GM23338 (cell line): ENCODE data around the gene ZNRF1. TPM values are rescaled to one million over a fixed set of nuclear protein-coding genes. Genes with fewer than 3 reads are reported as not detected.

Source experiments
- ATAC-seq: fragments of 200-7000 bp; cut with Tn5 transposase; 3 replicates; pipeline ENCODE4 v1.9.1; 2020
- DNase-seq: peaks from one replicate; pipeline ENCODE4 v3.0.0-alpha.2; 2015; ENCODE audit warnings: low spot score
- H2AFZ ChIP-seq: fragments of 200-600 bp; sonication (generic); 2 replicates; pipeline ENCODE4 v1.8.0; 2016; ENCODE audit warnings: antibody characterized with exemption, mild to moderate bottlenecking, moderate library complexity
- H3F3A ChIP-seq: fragments of 200-600 bp; sonication (generic); replicated peaks from 2 replicates; pipeline ENCODE4 v1.8.0; 2017; ENCODE audit warnings: antibody characterized with exemption, mixed run types, low read depth
- H3K27ac ChIP-seq: fragments of 200-600 bp; sonication (generic); 2 replicates; pipeline ENCODE4 v1.6.1; 2016; ENCODE audit warnings: low read depth
- H3K27me3 ChIP-seq: fragments of 200-600 bp; sonication (generic); 2 replicates; pipeline ENCODE4 v1.8.0; 2016; ENCODE audit warnings: mild to moderate bottlenecking, mixed run types, moderate library complexity; ENCODE audit not compliant: insufficient read depth
- H3K36me3 ChIP-seq: fragments of 200-600 bp; sonication (generic); 2 replicates; pipeline ENCODE4 v1.8.0; 2016; ENCODE audit warnings: mild to moderate bottlenecking; ENCODE audit not compliant: insufficient read depth
- H3K4me1 ChIP-seq: fragments of 200-600 bp; sonication (generic); 2 replicates; pipeline ENCODE4 v1.8.0; 2016; ENCODE audit warnings: mild to moderate bottlenecking, moderate library complexity; ENCODE audit not compliant: insufficient read depth
- H3K4me2 ChIP-seq: fragments of 200-600 bp; sonication (generic); 2 replicates; pipeline ENCODE4 v1.7.1; 2017; ENCODE audit warnings: mixed run types
- H3K4me3 ChIP-seq: fragments of 200-600 bp; sonication (generic); 2 replicates; pipeline ENCODE4 v1.6.1; 2016; ENCODE audit warnings: mixed run types
- H3K79me2 ChIP-seq: fragments of 200-600 bp; sonication (generic); replicated peaks from 2 replicates; pipeline ENCODE4 v1.8.0; 2017; ENCODE audit warnings: mild to moderate bottlenecking; ENCODE audit not compliant: insufficient read depth
- H3K9me2 ChIP-seq: fragments of 200-600 bp; sonication (generic); 2 replicates; pipeline ENCODE4 v1.8.0; 2017; ENCODE audit not compliant: insufficient read depth
- H4K20me1 ChIP-seq: fragments of 200-600 bp; sonication (generic); replicated peaks from 2 replicates; pipeline ENCODE4 v1.8.0; 2017; ENCODE audit warnings: mild to moderate bottlenecking; ENCODE audit not compliant: insufficient read depth
- H3K27ac Mint-ChIP-seq: 2 replicates; pipeline ENCODE4 v1.8.0; 2020; ENCODE audit warnings: inconsistent platforms, mild to moderate bottlenecking, moderate library complexity, mixed read lengths
- H3K27me3 Mint-ChIP-seq: 3 replicates; pipeline ENCODE4 v1.8.0; 2022; ENCODE audit warnings: low read depth, mild to moderate bottlenecking, moderate library complexity, mixed read lengths, inconsistent platforms; ENCODE audit not compliant: insufficient read depth, poor library complexity
- H3K36me3 Mint-ChIP-seq: 3 replicates; pipeline ENCODE4 v1.8.0; 2021; ENCODE audit warnings: low read depth, mild to moderate bottlenecking, inconsistent platforms, moderate library complexity, mixed read lengths
- H3K4me1 Mint-ChIP-seq: 3 replicates; pipeline ENCODE4 v1.8.0; 2020; ENCODE audit warnings: mild to moderate bottlenecking, inconsistent platforms, mixed read lengths
- H3K4me3 Mint-ChIP-seq: 3 replicates; pipeline ENCODE4 v1.8.0; 2021; ENCODE audit warnings: moderate library complexity, mild to moderate bottlenecking, inconsistent platforms, mixed read lengths
- H3K9me3 Mint-ChIP-seq: 3 replicates; pipeline ENCODE4 v1.8.0; 2020; ENCODE audit warnings: moderate library complexity, mild to moderate bottlenecking, inconsistent platforms, mixed read lengths
- CREB1 ChIP-seq: fragments of 250-450 bp; sonication (Bioruptor Pico); IDR thresholded peaks from 2 replicates; pipeline ENCODE4 v1.5.0; 2020; ENCODE audit warnings: low read depth, mild to moderate bottlenecking, moderate library complexity
- EZH2 ChIP-seq: fragments of 200-600 bp; sonication (generic); IDR thresholded peaks from one replicate; pipeline ENCODE4 v1.8.0; 2017; ENCODE audit warnings: antibody characterized with exemption, mild to moderate bottlenecking, low read depth; ENCODE audit not compliant: unreplicated experiment
- EZH2phosphoT487 ChIP-seq: fragments of 200-600 bp; sonication (generic); IDR thresholded peaks from one replicate; pipeline ENCODE4 v1.8.1; 2018; ENCODE audit warnings: antibody characterized with exemption; ENCODE audit not compliant: unreplicated experiment
- JUNB ChIP-seq: IDR thresholded peaks from one replicate; pipeline ENCODE4 v1.6.1; 2016; ENCODE audit warnings: antibody characterized with exemption; ENCODE audit not compliant: unreplicated experiment
- NANOG ChIP-seq: IDR thresholded peaks from 2 replicates; pipeline ENCODE4 v1.6.1; 2016; ENCODE audit warnings: antibody characterized with exemption, borderline replicate concordance
- POLR2AphosphoS5 ChIP-seq: IDR thresholded peaks from 2 replicates; pipeline ENCODE4 v1.6.1; 2016; ENCODE audit warnings: antibody characterized with exemption, low read depth
- STAT1 ChIP-seq: IDR thresholded peaks from one replicate; pipeline ENCODE4 v1.6.1; 2016; ENCODE audit warnings: antibody characterized with exemption; ENCODE audit not compliant: unreplicated experiment
- ZNF114 ChIP-seq: fragments of 250-450 bp; sonication (Bioruptor Pico); IDR thresholded peaks from 2 replicates; pipeline ENCODE4 v1.5.0; 2020; ENCODE audit warnings: mild to moderate bottlenecking, moderate library complexity
- ZNF331 ChIP-seq: fragments of 250-450 bp; sonication (Bioruptor Pico); IDR thresholded peaks from 2 replicates; pipeline ENCODE4 v1.5.0; 2020; ENCODE audit warnings: low read depth, mild to moderate bottlenecking, moderate library complexity
- polyA plus RNA-seq: library from polyadenylated mRNA; unstranded; fragments of >200 nt; fragmentation: Nextera tagmentation; extraction: Ambion mirVana; gene quantifications from 2 replicates; pipeline ENCODE4 v1.2.1, GENCODE V29; 2016
- total RNA-seq: library from RNA; depleted of rRNA; stranded (reverse); fragments of >200 nt; shearing (Covaris generic); gene quantifications from 2 replicates; pipeline ENCODE4 v1.2.3, GENCODE V29; 2014
- TF ChIP-seq, protein P1 (sequence below), 2 experiments: fragments of 200-600 bp in 1 of 2; sonication (generic) in 1 of 2; conservative IDR thresholded peaks; 2 replicates each; pipeline versions ENCODE4 v1.5.1 to v1.6.1; 2016 to 2017; ENCODE audit warnings: antibody characterized with exemption in 2 of 2, low read depth in 2 of 2, mild to moderate bottlenecking in 2 of 2, moderate library complexity in 1 of 2
- TF ChIP-seq, protein P2 (sequence below): IDR thresholded peaks from 2 replicates; pipeline ENCODE4 v1.6.1; 2016; ENCODE audit warnings: antibody characterized with exemption
- TF ChIP-seq, protein P3 (sequence below): IDR thresholded peaks from one replicate; pipeline ENCODE4 v1.6.1; 2018; ENCODE audit warnings: antibody characterized with exemption; ENCODE audit not compliant: unreplicated experiment

The ZNRF1 gene
- total and polyA plus RNA-seq, 2 experiments from 2014 or later: 22.4 to 42.1 TPM

DNA sequence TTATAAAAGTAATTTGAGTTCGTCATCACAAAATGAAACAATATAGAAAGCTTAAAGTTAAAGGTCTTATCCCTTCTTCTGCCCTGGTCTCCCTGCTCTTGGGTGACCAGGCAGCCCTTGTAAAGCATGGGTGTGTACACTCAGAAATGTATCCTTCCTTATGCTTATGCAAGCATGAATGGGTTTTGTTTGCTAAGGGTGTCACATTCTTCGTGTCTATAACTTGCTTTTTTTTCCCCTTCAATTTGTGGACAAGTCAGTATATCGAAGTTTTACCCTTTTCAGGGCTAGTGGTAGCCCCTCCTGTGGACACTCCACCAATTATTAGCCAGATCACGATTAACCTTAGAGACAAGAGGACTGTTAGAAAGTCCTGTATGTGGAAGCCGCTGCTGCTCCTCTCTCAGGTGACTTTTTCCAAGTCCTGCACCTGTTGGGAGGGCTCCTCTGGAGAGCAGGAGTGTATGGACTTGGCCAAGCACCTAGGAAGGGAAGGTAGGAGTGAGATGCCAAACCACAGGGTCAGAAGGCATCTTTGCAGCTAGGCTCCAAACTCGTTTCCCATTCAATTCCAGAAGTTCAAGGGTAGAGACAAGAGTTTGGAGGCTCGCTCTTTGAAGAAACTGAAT, 66.8 kb downstream of the ZNRF1 start (continued):
- TF ChIP-seq CREB1 (no peak), ZNF114 (CRISPR knock-in tag) (no peak), JUNB (no peak), POLR2AphosphoS5 (no peak), EZH2phosphoT487 (no peak), NANOG (no peak), ZNF331 (CRISPR knock-in tag) (no peak), STAT1 (no peak)
- TF ChIP-seq, protein P1, sequence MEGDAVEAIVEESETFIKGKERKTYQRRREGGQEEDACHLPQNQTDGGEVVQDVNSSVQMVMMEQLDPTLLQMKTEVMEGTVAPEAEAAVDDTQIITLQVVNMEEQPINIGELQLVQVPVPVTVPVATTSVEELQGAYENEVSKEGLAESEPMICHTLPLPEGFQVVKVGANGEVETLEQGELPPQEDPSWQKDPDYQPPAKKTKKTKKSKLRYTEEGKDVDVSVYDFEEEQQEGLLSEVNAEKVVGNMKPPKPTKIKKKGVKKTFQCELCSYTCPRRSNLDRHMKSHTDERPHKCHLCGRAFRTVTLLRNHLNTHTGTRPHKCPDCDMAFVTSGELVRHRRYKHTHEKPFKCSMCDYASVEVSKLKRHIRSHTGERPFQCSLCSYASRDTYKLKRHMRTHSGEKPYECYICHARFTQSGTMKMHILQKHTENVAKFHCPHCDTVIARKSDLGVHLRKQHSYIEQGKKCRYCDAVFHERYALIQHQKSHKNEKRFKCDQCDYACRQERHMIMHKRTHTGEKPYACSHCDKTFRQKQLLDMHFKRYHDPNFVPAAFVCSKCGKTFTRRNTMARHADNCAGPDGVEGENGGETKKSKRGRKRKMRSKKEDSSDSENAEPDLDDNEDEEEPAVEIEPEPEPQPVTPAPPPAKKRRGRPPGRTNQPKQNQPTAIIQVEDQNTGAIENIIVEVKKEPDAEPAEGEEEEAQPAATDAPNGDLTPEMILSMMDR (conservative IDR thresholded peaks at IDR 0.05; ENCODE audit: low read depth in 2 of 2): no peak
- TF ChIP-seq, protein P2, sequence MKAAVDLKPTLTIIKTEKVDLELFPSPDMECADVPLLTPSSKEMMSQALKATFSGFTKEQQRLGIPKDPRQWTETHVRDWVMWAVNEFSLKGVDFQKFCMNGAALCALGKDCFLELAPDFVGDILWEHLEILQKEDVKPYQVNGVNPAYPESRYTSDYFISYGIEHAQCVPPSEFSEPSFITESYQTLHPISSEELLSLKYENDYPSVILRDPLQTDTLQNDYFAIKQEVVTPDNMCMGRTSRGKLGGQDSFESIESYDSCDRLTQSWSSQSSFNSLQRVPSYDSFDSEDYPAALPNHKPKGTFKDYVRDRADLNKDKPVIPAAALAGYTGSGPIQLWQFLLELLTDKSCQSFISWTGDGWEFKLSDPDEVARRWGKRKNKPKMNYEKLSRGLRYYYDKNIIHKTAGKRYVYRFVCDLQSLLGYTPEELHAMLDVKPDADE: no peak

DNA sequence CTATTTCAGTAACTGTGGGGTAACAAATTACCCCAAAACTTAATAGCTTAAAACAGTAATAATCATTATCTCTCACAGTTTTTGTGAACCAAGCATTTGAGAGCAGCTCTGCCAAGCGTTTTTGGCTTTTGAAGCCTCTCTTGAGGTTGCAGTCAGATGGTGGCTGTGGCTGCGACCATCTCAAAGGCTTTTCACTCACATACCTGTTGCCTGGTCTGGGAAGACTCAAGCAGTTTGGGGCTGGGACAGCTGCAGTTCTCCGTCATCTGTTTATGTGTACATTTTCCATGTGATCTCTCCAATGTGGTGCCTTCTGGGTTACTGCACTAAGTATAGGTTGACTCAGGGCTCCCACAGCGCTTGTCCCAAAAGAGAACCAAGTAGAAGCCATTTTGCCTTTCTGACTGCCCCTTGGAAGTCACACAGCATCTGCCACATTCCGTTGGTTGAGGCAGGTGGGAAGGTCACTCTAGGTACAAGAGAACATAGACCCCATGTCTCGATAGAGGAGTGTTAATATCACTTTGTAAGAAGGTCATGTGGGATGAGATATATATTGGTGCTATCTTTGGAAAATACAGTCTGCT, 68.1 kb downstream of the ZNRF1 start:
- Histone ChIP-seq H3K9me2 (no peaks in the 10 kb centered on the region), H3K27me3 (no peaks in the 10 kb centered on the region), H3K79me2 (peaks cover 91% of the 10 kb centered on the region), H3K27ac (no peak overlapping the region), H3F3A (no peaks in the 10 kb centered on the region), H3K36me3 (no peaks in the 10 kb centered on the region), H3K4me1 (peaks cover 23% of the 10 kb centered on the region), H3K4me2 (no peak overlapping the region), H3K4me3 (no peak overlapping the region), H2AFZ (no peak overlapping the region), H4K20me1 (peaks cover 46% of the 10 kb centered on the region)
- H3K4me1 Mint-ChIP-seq: peaks cover 37% of the 10 kb centered on the region
- no peak for DNase-seq
- H3K36me3 Mint-ChIP-seq: no peaks in the 10 kb centered on the region
- H3K27ac Mint-ChIP-seq: no peak overlapping the region
- no peak overlapping the region for H3K4me3 Mint-ChIP-seq
- no peak for ATAC-seq
- no peaks in the 10 kb centered on the region for H3K9me3 Mint-ChIP-seq
- H3K27me3 Mint-ChIP-seq: no peaks in the 10 kb centered on the region
- no peak for TF ChIP-seq STAT1
- TF ChIP-seq ZNF114 (CRISPR knock-in tag): no peak
- no peak for TF ChIP-seq EZH2phosphoT487
- TF ChIP-seq ZNF331 (CRISPR knock-in tag): no peak
- no peak for TF ChIP-seq CREB1
- TF ChIP-seq JUNB: no peak
- TF ChIP-seq, protein P3, sequence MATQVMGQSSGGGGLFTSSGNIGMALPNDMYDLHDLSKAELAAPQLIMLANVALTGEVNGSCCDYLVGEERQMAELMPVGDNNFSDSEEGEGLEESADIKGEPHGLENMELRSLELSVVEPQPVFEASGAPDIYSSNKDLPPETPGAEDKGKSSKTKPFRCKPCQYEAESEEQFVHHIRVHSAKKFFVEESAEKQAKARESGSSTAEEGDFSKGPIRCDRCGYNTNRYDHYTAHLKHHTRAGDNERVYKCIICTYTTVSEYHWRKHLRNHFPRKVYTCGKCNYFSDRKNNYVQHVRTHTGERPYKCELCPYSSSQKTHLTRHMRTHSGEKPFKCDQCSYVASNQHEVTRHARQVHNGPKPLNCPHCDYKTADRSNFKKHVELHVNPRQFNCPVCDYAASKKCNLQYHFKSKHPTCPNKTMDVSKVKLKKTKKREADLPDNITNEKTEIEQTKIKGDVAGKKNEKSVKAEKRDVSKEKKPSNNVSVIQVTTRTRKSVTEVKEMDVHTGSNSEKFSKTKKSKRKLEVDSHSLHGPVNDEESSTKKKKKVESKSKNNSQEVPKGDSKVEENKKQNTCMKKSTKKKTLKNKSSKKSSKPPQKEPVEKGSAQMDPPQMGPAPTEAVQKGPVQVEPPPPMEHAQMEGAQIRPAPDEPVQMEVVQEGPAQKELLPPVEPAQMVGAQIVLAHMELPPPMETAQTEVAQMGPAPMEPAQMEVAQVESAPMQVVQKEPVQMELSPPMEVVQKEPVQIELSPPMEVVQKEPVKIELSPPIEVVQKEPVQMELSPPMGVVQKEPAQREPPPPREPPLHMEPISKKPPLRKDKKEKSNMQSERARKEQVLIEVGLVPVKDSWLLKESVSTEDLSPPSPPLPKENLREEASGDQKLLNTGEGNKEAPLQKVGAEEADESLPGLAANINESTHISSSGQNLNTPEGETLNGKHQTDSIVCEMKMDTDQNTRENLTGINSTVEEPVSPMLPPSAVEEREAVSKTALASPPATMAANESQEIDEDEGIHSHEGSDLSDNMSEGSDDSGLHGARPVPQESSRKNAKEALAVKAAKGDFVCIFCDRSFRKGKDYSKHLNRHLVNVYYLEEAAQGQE: no peak
- TF ChIP-seq, protein P2: no peak
- TF ChIP-seq NANOG: no peak
- TF ChIP-seq POLR2AphosphoS5: no peak
- TF ChIP-seq, protein P1 (conservative IDR thresholded peaks at IDR 0.05; ENCODE audit: low read depth in 2 of 2): no peak
- TF ChIP-seq EZH2: no peak
